Panc1 (cell line): ENCODE measurements around the gene PSEN2. TPM values are rescaled to one million over a fixed set of nuclear protein-coding genes. Genes with fewer than 3 reads are reported as not detected.
A peak's percentile ranks its signal among the peaks of the same experiment; 100 is the strongest.

Experiments
- ATAC-seq: fragments of 200-7000 bp; cut with Tn5 transposase; 2 replicates; pipeline ENCODE4 v1.9.1; 2020; ENCODE audit warnings: mild to moderate bottlenecking, moderate library complexity
- BruUV-seq: library from RNA; stranded (reverse); fragments of 400-500 nt; replicated peaks from 2 replicates; lab custom pipeline; 2021; lab: Mats Ljungman, UMichigan
- CTCF ChIA-PET: fragments of 300-600 bp; sonication (Branson Sonifier 250); formaldehyde crosslinking; loops from one replicate; lab custom pipeline; 2022; ENCODE audit warnings: antibody characterized with exemption; lab: Charles Lee
- POLR2A ChIA-PET: fragments of 300-600 bp; sonication (Branson Sonifier 250); formaldehyde crosslinking; loops from one replicate; lab custom pipeline; 2022; ENCODE audit warnings: antibody characterized with exemption; lab: Charles Lee
- DNase-seq: peaks from one replicate; pipeline ENCODE4 v3.0.0-alpha.2; 2010; ENCODE audit warnings: low read depth, low spot score
- H3K27ac ChIP-seq: 2 replicates; pipeline ENCODE4 v1.5.1; 2011; ENCODE audit warnings: mild to moderate bottlenecking, low read length, inconsistent platforms
- H3K27me3 ChIP-seq: fragments of 200-500 bp; sonication (Bioruptor generic); 2 replicates; pipeline ENCODE4 v1.6.0; 2014; ENCODE audit warnings: low read length, inconsistent platforms; ENCODE audit not compliant: control insufficient read depth, insufficient read depth
- H3K36me3 ChIP-seq: fragments of 200-500 bp; sonication (Bioruptor generic); 2 replicates; pipeline ENCODE4 v1.5.1; 2014; ENCODE audit warnings: inconsistent platforms, mild to moderate bottlenecking, low read length, moderate library complexity; ENCODE audit not compliant: control insufficient read depth, insufficient read depth
- H3K4me1 ChIP-seq: 2 replicates; pipeline ENCODE4 v1.5.1; 2011; ENCODE audit warnings: inconsistent platforms, mild to moderate bottlenecking, low read length, moderate library complexity; ENCODE audit not compliant: control insufficient read depth, insufficient read depth
- H3K4me3 ChIP-seq, 2 experiments: 2 replicates each; pipeline ENCODE4 v1.5.1; 2011 to 2012; ENCODE audit warnings: low read depth in 2 of 2, low read length in 2 of 2, mild to moderate bottlenecking in 2 of 2, inconsistent platforms in 1 of 2, moderate library complexity in 1 of 2
- H3K9me3 ChIP-seq: fragments of 200-500 bp; sonication (Bioruptor generic); 2 replicates; pipeline ENCODE4 v1.5.1; 2014; ENCODE audit warnings: low read depth, mild to moderate bottlenecking, inconsistent platforms, low read length, moderate library complexity; ENCODE audit not compliant: control insufficient read depth, insufficient read depth
- CTCF ChIP-seq: fragments of 450-650 bp; IDR thresholded peaks from 2 replicates; pipeline ENCODE4 v1.5.1; 2017; ENCODE audit warnings: mild to moderate bottlenecking
- POLR2AphosphoS5 ChIP-seq: IDR thresholded peaks from 2 replicates; pipeline ENCODE4 v1.6.1; 2012; ENCODE audit warnings: mild to moderate bottlenecking, low read depth, low read length, moderate library complexity
- SIN3A ChIP-seq: IDR thresholded peaks from 2 replicates; pipeline ENCODE4 v1.6.1; 2012; ENCODE audit warnings: low read depth, mild to moderate bottlenecking, low read length, moderate library complexity, borderline replicate concordance; ENCODE audit not compliant: insufficient read depth
- TCF7L2 ChIP-seq: IDR thresholded peaks from 2 replicates; pipeline ENCODE4 v1.6.1; 2011; ENCODE audit warnings: mild to moderate bottlenecking, low read depth, low read length, inconsistent platforms
- in situ Hi-C: cut with HindIII; loops from 2 replicates; pipeline ENCODE4 v1.10.0; 2016; ENCODE audit warnings: low sequenced_read_pairs, low pct_unique_long_range_greater_than_20kb
- intact Hi-C: fragments of 100-400 bp; cut with micrococcal nuclease; formaldehyde crosslinking; loops from one replicate; pipeline ENCODE4 v1.10.0; 2022; ENCODE audit not compliant: unreplicated experiment
- total RNA-seq: library from RNA; stranded (reverse); gene quantifications from one replicate; pipeline ENCODE4 v1.2.1, GENCODE V29; 2021; ENCODE audit not compliant: unreplicated experiment
- TF ChIP-seq, protein P1 (sequence below), 2 experiments: IDR thresholded peaks; 2 replicates each; pipeline ENCODE4 v1.6.1; 2011 to 2012; ENCODE audit warnings: low read depth in 2 of 2, control low read depth in 1 of 2, low read length in 1 of 2, mild to moderate bottlenecking in 1 of 2, moderate library complexity in 1 of 2; ENCODE audit not compliant: insufficient read depth in 1 of 2

The PSEN2 gene
- total RNA-seq, 1 experiment from 2014 or later: 33.3 TPM

- Histone ChIP-seq H3K4me1 (peaks cover 11% of the 10 kb centered on the region), H3K4me3 (no peak overlapping the region), H3K27me3 (no peaks in the 10 kb centered on the region), H3K27ac (no peak overlapping the region), H3K36me3 (no peaks in the 10 kb centered on the region), H3K9me3 (peaks cover 6% of the 10 kb centered on the region)
- intact Hi-C loops (no loop called here), in situ Hi-C loops (no loop called here)
- no peak for DNase-seq
- ChIA-PET POLR2A (interaction anchor here (0.7 kb wide), 1 partner anchor 82 kb away, joined by 3 read pairs; no protein-coding TSS in a partner anchor), CTCF (no interaction called here)
- ATAC-seq: no peak
- no TSS peak for BruUV-seq
- no peak for TF ChIP-seq CTCF
- no peak for TF ChIP-seq TCF7L2
- no peak for TF ChIP-seq POLR2AphosphoS5
- no peak for TF ChIP-seq SIN3A
- TF ChIP-seq, protein P1, sequence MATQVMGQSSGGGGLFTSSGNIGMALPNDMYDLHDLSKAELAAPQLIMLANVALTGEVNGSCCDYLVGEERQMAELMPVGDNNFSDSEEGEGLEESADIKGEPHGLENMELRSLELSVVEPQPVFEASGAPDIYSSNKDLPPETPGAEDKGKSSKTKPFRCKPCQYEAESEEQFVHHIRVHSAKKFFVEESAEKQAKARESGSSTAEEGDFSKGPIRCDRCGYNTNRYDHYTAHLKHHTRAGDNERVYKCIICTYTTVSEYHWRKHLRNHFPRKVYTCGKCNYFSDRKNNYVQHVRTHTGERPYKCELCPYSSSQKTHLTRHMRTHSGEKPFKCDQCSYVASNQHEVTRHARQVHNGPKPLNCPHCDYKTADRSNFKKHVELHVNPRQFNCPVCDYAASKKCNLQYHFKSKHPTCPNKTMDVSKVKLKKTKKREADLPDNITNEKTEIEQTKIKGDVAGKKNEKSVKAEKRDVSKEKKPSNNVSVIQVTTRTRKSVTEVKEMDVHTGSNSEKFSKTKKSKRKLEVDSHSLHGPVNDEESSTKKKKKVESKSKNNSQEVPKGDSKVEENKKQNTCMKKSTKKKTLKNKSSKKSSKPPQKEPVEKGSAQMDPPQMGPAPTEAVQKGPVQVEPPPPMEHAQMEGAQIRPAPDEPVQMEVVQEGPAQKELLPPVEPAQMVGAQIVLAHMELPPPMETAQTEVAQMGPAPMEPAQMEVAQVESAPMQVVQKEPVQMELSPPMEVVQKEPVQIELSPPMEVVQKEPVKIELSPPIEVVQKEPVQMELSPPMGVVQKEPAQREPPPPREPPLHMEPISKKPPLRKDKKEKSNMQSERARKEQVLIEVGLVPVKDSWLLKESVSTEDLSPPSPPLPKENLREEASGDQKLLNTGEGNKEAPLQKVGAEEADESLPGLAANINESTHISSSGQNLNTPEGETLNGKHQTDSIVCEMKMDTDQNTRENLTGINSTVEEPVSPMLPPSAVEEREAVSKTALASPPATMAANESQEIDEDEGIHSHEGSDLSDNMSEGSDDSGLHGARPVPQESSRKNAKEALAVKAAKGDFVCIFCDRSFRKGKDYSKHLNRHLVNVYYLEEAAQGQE (IDR thresholded peaks at IDR 0.05; ENCODE audit: insufficient read depth in 1 of 2, low read depth in 2 of 2, low read length in 1 of 2): no peak
Measured at GRCh38 chr1:226934483-226935237, 64.2 kb downstream of the PSEN2 start.

GRCh38 chr1:226937940-226938725 lies 67.7 kb downstream of the PSEN2 start:
- intact Hi-C loops: no loop called here

More at GRCh38 chr1:226937940-226938725, 67.7 kb downstream of the PSEN2 start:
- DNase-seq (no peak), ATAC-seq (no peak)
- peaks cover 16% of the 10 kb centered on the region for H3K4me1 ChIP-seq
- no peak overlapping the region for H3K4me3 ChIP-seq
- POLR2A ChIA-PET: interaction anchor here (0.7 kb wide), 1 partner anchor 828 kb away, joined by 3 read pairs; no protein-coding TSS in a partner anchor
- TF ChIP-seq SIN3A (no peak), POLR2AphosphoS5 (no peak)
- no peaks in the 10 kb centered on the region for H3K27me3 ChIP-seq
- peak overlapping the region; percentile 92 for H3K27ac ChIP-seq
- no peaks in the 10 kb centered on the region; the same call in 1 of the 2 replicates for H3K36me3 ChIP-seq
- CTCF ChIA-PET: no interaction called here
- no TSS peak for BruUV-seq
- in situ Hi-C loops: no loop called here
- H3K9me3 ChIP-seq: peaks cover 6% of the 10 kb centered on the region
